ENCODE measurements around the gene SNHG17.
"Not testable (repeated sequence)": the region's sequence is repeated elsewhere in the genome, so short reads cannot be mapped to it uniquely, and the experiment has no call there.

The SNHG17 gene

DNA sequence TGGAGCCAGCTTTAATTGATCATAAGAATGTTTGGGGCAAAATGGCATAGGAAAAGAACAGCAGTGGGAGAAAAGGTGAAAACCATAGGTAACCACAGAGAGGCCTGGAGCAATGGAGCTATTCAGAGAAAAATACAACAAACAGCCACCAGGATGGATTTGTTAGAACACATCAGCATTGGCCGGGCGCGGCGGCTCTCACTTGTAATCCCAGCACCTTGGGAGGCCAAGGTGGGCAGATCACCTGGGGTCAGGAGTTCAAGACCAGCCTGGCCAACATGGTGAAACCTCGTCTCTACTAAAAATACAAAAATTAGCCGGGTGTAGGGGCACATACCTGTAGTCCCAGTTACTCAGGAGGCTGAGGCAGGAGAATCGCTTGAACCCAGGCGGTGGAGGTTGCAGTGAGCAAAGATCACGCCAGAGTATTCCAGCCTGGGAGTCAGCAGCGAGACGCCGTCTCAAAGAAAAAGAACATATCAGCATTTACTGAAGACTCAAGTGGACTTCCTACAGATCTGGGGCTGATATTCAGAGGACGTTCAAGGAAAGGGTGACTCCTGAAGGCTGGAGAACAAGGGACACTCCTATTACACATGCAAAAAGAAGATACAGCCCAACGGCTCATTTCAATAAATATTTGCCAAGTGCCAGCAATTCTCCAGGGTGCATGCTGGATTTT, 20.2 kb downstream of the SNHG17 start:
- Mint-ChIP-seq H3K27me3 (no peaks in the 10 kb centered on the region), H3K9me3 (no peaks in the 10 kb centered on the region), H3K36me3 (peaks cover 76% of the 10 kb centered on the region), H3K4me3 (no peak overlapping the region), H3K27ac (no peak overlapping the region), H3K4me1 (no peaks in the 10 kb centered on the region)
- no peak for ATAC-seq

GRCh38 chr20:38412877-38413577, 22.1 kb downstream of the SNHG17 start:
- no peak for ATAC-seq
- no peak overlapping the region for H3K27ac Mint-ChIP-seq
- H3K9me3 Mint-ChIP-seq, result no peaks in the 10 kb centered on the region
- no peaks in the 10 kb centered on the region for H3K4me1 Mint-ChIP-seq
- H3K4me3 Mint-ChIP-seq, result no peak overlapping the region
- peaks cover 58% of the 10 kb centered on the region for H3K36me3 Mint-ChIP-seq
- H3K27me3 Mint-ChIP-seq, result no peaks in the 10 kb centered on the region

DNA sequence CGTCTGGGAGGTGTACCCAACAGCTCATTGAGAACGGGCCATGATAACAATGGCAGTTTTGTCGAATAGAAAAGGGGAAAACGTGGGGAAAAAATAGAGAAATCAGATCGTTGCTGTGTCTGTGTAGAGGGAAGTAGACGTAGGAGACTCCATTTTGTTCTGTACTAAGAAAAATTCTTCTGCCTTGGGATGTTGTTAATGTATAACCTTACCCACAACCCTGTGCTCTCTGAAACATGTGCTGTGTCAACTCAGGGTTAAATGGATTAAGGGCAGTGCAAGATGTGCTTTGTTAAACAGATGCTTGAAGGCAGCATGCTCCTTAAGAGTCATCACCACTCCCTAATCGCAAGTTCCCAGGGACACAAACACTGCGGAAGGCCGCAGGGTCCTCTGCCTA, 27.3 kb downstream of the SNHG17 start:
- H3K4me1 Mint-ChIP-seq, H3K27ac Mint-ChIP-seq, H3K4me3 Mint-ChIP-seq, ATAC-seq, H3K9me3 Mint-ChIP-seq, H3K27me3 Mint-ChIP-seq: not testable (repeated sequence)
- peaks cover 47% of the 10 kb centered on the region for H3K36me3 Mint-ChIP-seq

DNA sequence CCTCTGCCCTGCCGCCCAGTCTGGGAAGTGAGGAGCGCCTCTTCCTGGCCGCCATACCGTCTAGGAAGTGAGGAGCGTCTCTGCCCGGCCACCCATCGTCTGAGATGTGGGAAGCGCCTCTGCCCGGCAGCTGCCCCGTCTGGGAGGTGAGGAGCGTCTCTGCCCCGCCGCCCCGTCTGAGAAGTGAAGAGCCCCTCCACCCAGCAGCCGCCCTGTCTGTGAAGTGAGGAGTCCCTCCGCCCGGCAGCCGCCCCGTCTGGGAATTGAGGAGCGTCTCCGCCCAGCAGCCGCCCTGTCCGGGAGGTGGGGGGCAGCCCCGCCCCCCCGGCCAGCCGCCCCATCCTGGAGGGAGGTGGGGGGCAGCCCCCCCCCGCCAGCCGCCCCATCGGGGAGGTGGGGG, 27.8 kb downstream of the SNHG17 start:
- ATAC-seq, result no peak
- H3K4me1 Mint-ChIP-seq, result no peaks in the 10 kb centered on the region
- no peaks in the 10 kb centered on the region for H3K27me3 Mint-ChIP-seq
- no peak overlapping the region for H3K4me3 Mint-ChIP-seq
- H3K9me3 Mint-ChIP-seq, result peaks cover 3% of the 10 kb centered on the region
- H3K36me3 Mint-ChIP-seq, result peaks cover 42% of the 10 kb centered on the region
- H3K27ac Mint-ChIP-seq, result no peak overlapping the region

GRCh38 chr20:38406476-38406875, 28.7 kb downstream of the SNHG17 start:
- Mint-ChIP-seq H3K4me3 (no peak overlapping the region), H3K27me3 (no peaks in the 10 kb centered on the region), H3K27ac (no peak overlapping the region), H3K4me1 (no peaks in the 10 kb centered on the region), H3K9me3 (peaks cover 3% of the 10 kb centered on the region), H3K36me3 (peaks cover 36% of the 10 kb centered on the region)
- no peak for ATAC-seq

DNA sequence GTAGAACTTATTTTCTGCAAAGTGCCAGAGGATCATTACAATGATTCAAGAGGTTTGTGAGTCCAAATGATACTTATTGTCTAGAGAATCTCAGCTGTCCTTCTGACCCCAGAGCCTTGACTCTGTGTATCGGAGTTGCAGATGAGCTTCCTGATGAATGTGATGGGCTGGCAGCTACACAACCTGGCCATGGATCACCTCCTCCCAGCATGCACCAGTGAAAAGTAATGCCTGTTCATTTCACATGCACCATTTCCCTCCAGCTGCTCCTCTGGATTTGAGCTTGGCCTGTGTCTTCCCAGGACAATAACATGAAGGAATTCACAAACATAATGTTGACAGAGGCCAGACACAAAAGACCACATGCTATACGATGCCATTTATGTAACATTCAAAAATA, 30.0 kb downstream of the SNHG17 start:
- Mint-ChIP-seq H3K36me3 (peaks cover 25% of the 10 kb centered on the region), H3K27me3 (peaks cover 12% of the 10 kb centered on the region), H3K4me1 (no peaks in the 10 kb centered on the region), H3K27ac (no peak overlapping the region), H3K4me3 (no peak overlapping the region), H3K9me3 (peaks cover 3% of the 10 kb centered on the region)
- ATAC-seq, result no peak

GRCh38 chr20:38404016-38404415, 31.1 kb downstream of the SNHG17 start:
- ATAC-seq, result no peak
- H3K9me3 Mint-ChIP-seq, result peaks cover 3% of the 10 kb centered on the region
- no peak overlapping the region for H3K4me3 Mint-ChIP-seq
- peaks cover 25% of the 10 kb centered on the region for H3K36me3 Mint-ChIP-seq
- H3K27me3 Mint-ChIP-seq, result peaks cover 12% of the 10 kb centered on the region
- no peaks in the 10 kb centered on the region for H3K4me1 Mint-ChIP-seq
- no peak overlapping the region for H3K27ac Mint-ChIP-seq

DNA sequence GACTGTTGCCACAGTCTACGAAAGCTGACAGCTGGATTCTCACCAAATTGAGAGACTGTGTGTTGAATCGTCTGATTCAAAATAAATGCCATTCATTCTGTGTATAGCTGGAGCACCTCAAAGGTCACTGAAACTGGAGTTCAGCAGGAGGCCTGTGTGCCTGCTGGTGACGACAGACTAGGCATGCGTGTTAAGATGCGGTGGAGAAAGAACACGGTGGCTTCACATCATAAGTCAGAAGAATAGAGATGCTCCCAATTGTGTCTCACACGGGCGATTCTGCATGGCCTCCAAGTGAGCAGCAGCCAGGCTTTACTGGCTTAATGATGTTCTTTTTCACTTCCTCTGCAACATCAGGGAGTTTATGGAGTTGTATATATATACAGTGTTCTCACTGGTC, 32.3 kb downstream of the SNHG17 start:
- no peak for ATAC-seq
- Mint-ChIP-seq H3K9me3 (peaks cover 3% of the 10 kb centered on the region), H3K4me1 (no peaks in the 10 kb centered on the region), H3K27me3 (peaks cover 12% of the 10 kb centered on the region), H3K27ac (no peak overlapping the region), H3K36me3 (peaks cover 25% of the 10 kb centered on the region), H3K4me3 (no peak overlapping the region)

GRCh38 chr20:38402089-38402488, 33.0 kb downstream of the SNHG17 start:
- H3K36me3 Mint-ChIP-seq, result peaks cover 22% of the 10 kb centered on the region
- H3K27me3 Mint-ChIP-seq, result peaks cover 12% of the 10 kb centered on the region
- H3K9me3 Mint-ChIP-seq, result peaks cover 3% of the 10 kb centered on the region
- H3K4me3 Mint-ChIP-seq, result no peak overlapping the region
- no peak for ATAC-seq
- no peak overlapping the region for H3K27ac Mint-ChIP-seq
- no peaks in the 10 kb centered on the region for H3K4me1 Mint-ChIP-seq

DNA sequence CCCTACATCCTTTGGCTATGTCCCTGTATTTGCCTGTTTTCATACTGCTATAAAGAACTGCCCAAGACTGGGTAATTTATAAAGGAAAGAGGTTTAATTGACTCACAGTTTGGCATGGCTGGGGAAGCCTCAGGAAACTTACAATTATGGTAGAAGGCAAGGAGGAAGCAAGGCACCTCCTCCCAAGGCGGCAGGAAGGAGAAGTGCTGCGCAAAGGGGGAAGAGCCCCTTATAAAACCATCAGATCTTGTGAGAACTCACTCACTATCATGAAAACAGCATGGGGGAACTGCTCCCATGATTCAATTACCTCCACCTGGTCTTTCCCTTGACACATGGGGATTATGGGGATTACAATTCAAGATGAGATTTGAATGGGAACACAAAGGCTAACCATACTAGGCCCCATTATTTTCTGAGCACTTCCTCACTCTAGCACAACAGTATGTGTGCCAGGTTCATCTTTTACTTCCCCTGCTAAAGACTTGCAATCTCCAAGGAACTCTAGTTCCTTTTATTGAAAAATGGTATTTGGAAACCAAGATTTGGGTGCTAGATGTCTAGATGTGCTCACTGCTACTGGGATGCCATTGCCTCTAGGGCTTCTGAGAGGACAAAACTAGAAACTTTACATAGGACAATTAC, 39.3 kb downstream of the SNHG17 start:
- not testable (repeated sequence) for H3K4me3 Mint-ChIP-seq, H3K36me3 Mint-ChIP-seq, ATAC-seq, H3K4me1 Mint-ChIP-seq, H3K27ac Mint-ChIP-seq, H3K9me3 Mint-ChIP-seq
- peaks cover 15% of the 10 kb centered on the region for H3K27me3 Mint-ChIP-seq

DNA sequence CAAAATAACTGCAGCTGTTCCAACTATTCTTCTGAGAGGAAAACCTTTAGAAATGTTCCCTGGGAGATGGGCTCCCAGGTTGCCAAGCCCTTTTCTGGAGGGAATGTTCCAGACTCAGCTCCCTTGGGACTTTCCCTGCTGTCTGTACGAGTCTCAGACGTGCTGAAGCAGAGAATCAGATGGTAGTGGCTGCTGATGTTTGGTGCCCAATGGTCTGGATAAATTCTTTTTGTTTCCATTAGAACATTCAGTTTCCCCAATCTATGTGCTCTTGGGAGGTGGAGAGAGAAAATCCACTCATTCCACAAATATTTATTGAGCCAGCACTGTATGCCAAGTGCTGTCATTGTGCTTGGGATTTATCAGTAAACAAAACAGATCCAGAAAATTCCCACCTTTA, 40.0 kb downstream of the SNHG17 start:
- no peak overlapping the region for H3K4me3 Mint-ChIP-seq
- no peaks in the 10 kb centered on the region for H3K36me3 Mint-ChIP-seq
- H3K27ac Mint-ChIP-seq, result no peak overlapping the region
- peaks cover 9% of the 10 kb centered on the region for H3K27me3 Mint-ChIP-seq
- no peaks in the 10 kb centered on the region for H3K4me1 Mint-ChIP-seq
- H3K9me3 Mint-ChIP-seq, result peaks cover 2% of the 10 kb centered on the region
- ATAC-seq, result no peak

GRCh38 chr20:38393259-38393658, 41.9 kb downstream of the SNHG17 start:
- Mint-ChIP-seq H3K9me3 (peaks cover 4% of the 10 kb centered on the region), H3K4me1 (no peaks in the 10 kb centered on the region), H3K27ac (no peak overlapping the region), H3K36me3 (no peaks in the 10 kb centered on the region), H3K4me3 (no peak overlapping the region), H3K27me3 (peaks cover 15% of the 10 kb centered on the region)
- ATAC-seq, result no peak

GRCh38 chr20:38392356-38392755, 42.8 kb downstream of the SNHG17 start:
- H3K4me3 Mint-ChIP-seq, result no peak overlapping the region
- no peak overlapping the region for H3K27ac Mint-ChIP-seq
- no peaks in the 10 kb centered on the region for H3K4me1 Mint-ChIP-seq
- H3K36me3 Mint-ChIP-seq, result no peaks in the 10 kb centered on the region
- peaks cover 17% of the 10 kb centered on the region for H3K27me3 Mint-ChIP-seq
- ATAC-seq, result no peak
- peaks cover 4% of the 10 kb centered on the region for H3K9me3 Mint-ChIP-seq

- Mint-ChIP-seq H3K4me1 (no peaks in the 10 kb centered on the region), H3K36me3 (no peaks in the 10 kb centered on the region), H3K27ac (no peak overlapping the region), H3K27me3 (peaks cover 21% of the 10 kb centered on the region), H3K9me3 (peaks cover 4% of the 10 kb centered on the region), H3K4me3 (no peak overlapping the region)
- ATAC-seq, result no peak
These were observed 47.2 kb downstream of the SNHG17 start for GRCh38 chr20:38387953-38388352.

DNA sequence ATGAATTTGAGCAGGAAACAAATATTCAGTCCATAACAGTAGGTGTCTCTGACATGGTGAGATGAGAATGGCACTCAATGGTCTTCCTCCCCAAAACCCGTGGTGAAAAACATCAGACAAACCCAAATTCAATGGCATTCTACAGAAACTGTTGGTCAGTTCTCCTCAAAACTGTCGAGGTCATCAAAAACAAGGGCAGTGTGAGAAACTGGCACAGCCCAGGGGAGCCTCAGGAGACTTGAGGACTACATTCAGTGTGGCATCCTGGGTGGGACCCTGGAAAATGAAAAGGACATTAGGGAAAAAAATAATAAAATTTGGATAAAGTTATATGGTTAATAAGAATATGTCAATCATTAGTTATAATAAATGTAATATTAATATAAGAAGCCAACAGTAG, 48.3 kb downstream of the SNHG17 start:
- peaks cover 4% of the 10 kb centered on the region for H3K9me3 Mint-ChIP-seq
- H3K4me1 Mint-ChIP-seq, result no peaks in the 10 kb centered on the region
- no peak for ATAC-seq
- no peaks in the 10 kb centered on the region for H3K36me3 Mint-ChIP-seq
- no peak overlapping the region for H3K27ac Mint-ChIP-seq
- peaks cover 32% of the 10 kb centered on the region for H3K27me3 Mint-ChIP-seq
- no peak overlapping the region for H3K4me3 Mint-ChIP-seq

- no peak for ATAC-seq
- H3K27ac Mint-ChIP-seq, result no peak overlapping the region
- peaks cover 40% of the 10 kb centered on the region for H3K27me3 Mint-ChIP-seq
- H3K9me3 Mint-ChIP-seq, result peaks cover 4% of the 10 kb centered on the region
- H3K4me3 Mint-ChIP-seq, result no peak overlapping the region
- no peaks in the 10 kb centered on the region for H3K36me3 Mint-ChIP-seq
- H3K4me1 Mint-ChIP-seq, result no peaks in the 10 kb centered on the region
These were observed 49.1 kb downstream of the SNHG17 start for GRCh38 chr20:38386004-38386403.
